SK-N-SH (cell line): Measurements from ENCODE around the gene PTPRK. TPM values are rescaled to one million over a fixed set of nuclear protein-coding genes. Genes with fewer than 3 reads are reported as not detected.

ENCODE experiments used
- CTCF ChIA-PET: fragments of 300-600, 350-600 bp; formaldehyde crosslinking; extraction: SDS; loops from one replicate; lab custom pipeline; 2021; lab: Yijun Ruan, JAX
- POLR2A ChIA-PET: fragments of 350-600 bp; sonication (Branson Sonifier 250); formaldehyde crosslinking; extraction: SDS; loops from one replicate; lab custom pipeline; 2020; ENCODE audit warnings: antibody characterized with exemption, inconsistent platforms; lab: Yijun Ruan, JAX
- DNase-seq: peaks from one replicate; pipeline ENCODE4 v3.0.0; 2012
- H2AFZ ChIP-seq: fragments of 200-600 bp; sonication (generic); 2 replicates; pipeline ENCODE4 v1.8.1; 2016; ENCODE audit warnings: antibody characterized with exemption, mild to moderate bottlenecking, low read depth
- H3F3A ChIP-seq: fragments of 200-600 bp; sonication (generic); replicated peaks from 2 replicates; pipeline ENCODE3; 2016; ENCODE audit warnings: antibody characterized with exemption, mild to moderate bottlenecking; ENCODE audit not compliant: insufficient read depth
- H3K27ac ChIP-seq, 2 experiments: fragments of 200-500 bp in 1 of 2; fragments of 200-600 bp in 1 of 2; sonication (Bioruptor generic) in 1 of 2; sonication (generic), shearing (Covaris generic) in 1 of 2; 2 replicates each; pipeline versions ENCODE4 v1.5.1 to v1.6.1; 2014 to 2016; ENCODE audit warnings: low read depth in 2 of 2, inconsistent platforms in 1 of 2, low read length in 1 of 2, mild to moderate bottlenecking in 1 of 2, mixed read lengths in 1 of 2
- H3K27me3 ChIP-seq: fragments of 200-600 bp; sonication (generic), shearing (Covaris generic); 2 replicates; pipeline ENCODE4 v1.6.1; 2016; ENCODE audit warnings: mixed run types; ENCODE audit not compliant: insufficient read depth
- H3K36me3 ChIP-seq, 2 experiments: fragments of 200-500 bp in 1 of 2; fragments of 200-600 bp in 1 of 2; sonication (Bioruptor generic) in 1 of 2; sonication (generic) in 1 of 2; replicated peaks in 1 of 2; 2 replicates each; pipeline versions ENCODE3 to v1.5.1; 2014 to 2016; ENCODE audit warnings: low read length in 1 of 2, mild to moderate bottlenecking in 1 of 2; ENCODE audit not compliant: insufficient read depth in 2 of 2, control insufficient read depth in 1 of 2
- H3K4me1 ChIP-seq, 2 experiments: fragments of 200-500 bp in 1 of 2; fragments of 200-600 bp in 1 of 2; sonication (Bioruptor generic) in 1 of 2; sonication (generic), shearing (Covaris generic) in 1 of 2; 2 replicates each; pipeline versions ENCODE4 v1.5.1 to v1.6.1; 2014 to 2016; ENCODE audit warnings: low read depth in 1 of 2, low read length in 1 of 2, mixed run types in 1 of 2; ENCODE audit not compliant: insufficient read depth in 2 of 2, control insufficient read depth in 1 of 2
- H3K4me2 ChIP-seq: fragments of 200-600 bp; sonication (generic), shearing (Covaris generic); 2 replicates; pipeline ENCODE4 v1.6.1; 2017; ENCODE audit warnings: mixed run types
- H3K4me3 ChIP-seq, 2 experiments: fragments of 200-500 bp in 1 of 2; fragments of 200-600 bp in 1 of 2; sonication (Bioruptor generic) in 1 of 2; sonication (generic), shearing (Covaris generic) in 1 of 2; 2 replicates each; pipeline versions ENCODE4 v1.5.1 to v1.8.1; 2014 to 2016; ENCODE audit warnings: low read depth in 2 of 2, inconsistent platforms in 1 of 2, low read length in 1 of 2, mild to moderate bottlenecking in 1 of 2, mixed read lengths in 1 of 2, moderate library complexity in 1 of 2
- H3K79me2 ChIP-seq: fragments of 200-600 bp; sonication (generic); 2 replicates; pipeline ENCODE4 v1.8.1; 2017; ENCODE audit warnings: mild to moderate bottlenecking; ENCODE audit not compliant: insufficient read depth
- H3K9ac ChIP-seq: fragments of 200-600 bp; sonication (generic); 2 replicates; pipeline ENCODE4 v1.6.1; 2017; ENCODE audit warnings: mixed run types
- H3K9me2 ChIP-seq: fragments of 200-600 bp; sonication (generic); 2 replicates; pipeline ENCODE4 v1.6.1; 2017; ENCODE audit warnings: mixed run types
- H3K9me3 ChIP-seq: fragments of 200-600 bp; sonication (generic); 2 replicates; pipeline ENCODE4 v1.6.1; 2017; ENCODE audit warnings: mixed run types, mild to moderate bottlenecking, moderate library complexity
- H4K20me1 ChIP-seq: fragments of 200-600 bp; sonication (generic); 2 replicates; pipeline ENCODE4 v1.6.1; 2017; ENCODE audit warnings: mild to moderate bottlenecking, mixed run types; ENCODE audit not compliant: insufficient read depth
- EZH2phosphoT487 ChIP-seq: fragments of 200-600 bp; sonication (generic); IDR thresholded peaks from 2 replicates; pipeline ENCODE4 v1.6.1; 2017; ENCODE audit warnings: low read depth, mixed run types, mild to moderate bottlenecking, antibody characterized with exemption, moderate library complexity, borderline replicate concordance
- GABPA ChIP-seq: IDR thresholded peaks from 2 replicates; pipeline ENCODE4 v1.4.0; 2012; ENCODE audit warnings: low read depth, mild to moderate bottlenecking
- GATA2 ChIP-seq: sonication (generic); formaldehyde crosslinking; IDR thresholded peaks from 2 replicates; pipeline ENCODE4 v1.5.0; 2020; ENCODE audit warnings: mild to moderate bottlenecking, missing genetic modification reagents
- MAX ChIP-seq: IDR thresholded peaks from 2 replicates; pipeline ENCODE4 v1.4.0; 2012; ENCODE audit warnings: low read depth
- NFIC ChIP-seq: IDR thresholded peaks from 2 replicates; pipeline ENCODE4 v1.4.0; 2012; ENCODE audit warnings: borderline replicate concordance
- NRF1 ChIP-seq: IDR thresholded peaks from 2 replicates; pipeline ENCODE4 v1.6.1; 2012; ENCODE audit warnings: low read depth, mild to moderate bottlenecking, low read length
- RXRA ChIP-seq: IDR thresholded peaks from 2 replicates; pipeline ENCODE4 v1.4.0; 2012; ENCODE audit warnings: low read depth, mild to moderate bottlenecking, borderline replicate concordance
- TAF1 ChIP-seq: IDR thresholded peaks from 2 replicates; pipeline ENCODE4 v1.6.1; 2012; ENCODE audit warnings: low read depth, mild to moderate bottlenecking, low read length, moderate library complexity, borderline replicate concordance
- USF2 ChIP-seq: fragments of 150-350 bp; IDR thresholded peaks from 2 replicates; pipeline ENCODE4 v1.6.1; 2017; ENCODE audit warnings: antibody characterized with exemption, low read length, low read depth, borderline replicate concordance
- ZBTB33 ChIP-seq: IDR thresholded peaks from 2 replicates; pipeline ENCODE4 v1.4.0; 2012; ENCODE audit warnings: low read depth, borderline replicate concordance
- WGBS: methylation state at CpG from one replicate; pipeline ENCODE4 v1.1.6; 2017; ENCODE audit warnings: low lambda C conversion rate; 5-methylcytosine and 5-hydroxymethylcytosine counted together
- polyA plus RNA-seq, 3 experiments: library from polyadenylated mRNA; depleted of rRNA; stranded (reverse); fragments of >200 nt; gene quantifications; 2 replicates each; pipeline ENCODE4 v1.2.3, GENCODE V29; 2012
- TF ChIP-seq, protein P1 (sequence below): IDR thresholded peaks from 2 replicates; pipeline ENCODE4 v1.6.1; 2012; ENCODE audit warnings: mild to moderate bottlenecking, low read depth, low read length, moderate library complexity
- TF ChIP-seq, protein P2 (sequence below): IDR thresholded peaks from 2 replicates; pipeline ENCODE4; 2012
- TF ChIP-seq, protein P3 (sequence below): fragments of 200-600 bp; sonication (generic); IDR thresholded peaks from 2 replicates; pipeline ENCODE4 v1.6.1; 2017; ENCODE audit warnings: antibody characterized with exemption, mild to moderate bottlenecking, moderate library complexity

The PTPRK gene
- polyA plus RNA-seq, 1 of the 3 experiments (the other 2 are of a cell fraction) = 9.5 TPM

- 60% methylated on average over 1 of the region's 1 CpG for WGBS
- H3K4me3 ChIP-seq = no peak overlapping the region
- H3K9me2 ChIP-seq = no peaks in the 10 kb centered on the region
- no peaks in the 10 kb centered on the region for H3K4me1 ChIP-seq
- H3K9ac ChIP-seq = no peak overlapping the region
- H3K27me3 ChIP-seq = no peaks in the 10 kb centered on the region
- DNase-seq = no peak
- TF ChIP-seq, protein P1, sequence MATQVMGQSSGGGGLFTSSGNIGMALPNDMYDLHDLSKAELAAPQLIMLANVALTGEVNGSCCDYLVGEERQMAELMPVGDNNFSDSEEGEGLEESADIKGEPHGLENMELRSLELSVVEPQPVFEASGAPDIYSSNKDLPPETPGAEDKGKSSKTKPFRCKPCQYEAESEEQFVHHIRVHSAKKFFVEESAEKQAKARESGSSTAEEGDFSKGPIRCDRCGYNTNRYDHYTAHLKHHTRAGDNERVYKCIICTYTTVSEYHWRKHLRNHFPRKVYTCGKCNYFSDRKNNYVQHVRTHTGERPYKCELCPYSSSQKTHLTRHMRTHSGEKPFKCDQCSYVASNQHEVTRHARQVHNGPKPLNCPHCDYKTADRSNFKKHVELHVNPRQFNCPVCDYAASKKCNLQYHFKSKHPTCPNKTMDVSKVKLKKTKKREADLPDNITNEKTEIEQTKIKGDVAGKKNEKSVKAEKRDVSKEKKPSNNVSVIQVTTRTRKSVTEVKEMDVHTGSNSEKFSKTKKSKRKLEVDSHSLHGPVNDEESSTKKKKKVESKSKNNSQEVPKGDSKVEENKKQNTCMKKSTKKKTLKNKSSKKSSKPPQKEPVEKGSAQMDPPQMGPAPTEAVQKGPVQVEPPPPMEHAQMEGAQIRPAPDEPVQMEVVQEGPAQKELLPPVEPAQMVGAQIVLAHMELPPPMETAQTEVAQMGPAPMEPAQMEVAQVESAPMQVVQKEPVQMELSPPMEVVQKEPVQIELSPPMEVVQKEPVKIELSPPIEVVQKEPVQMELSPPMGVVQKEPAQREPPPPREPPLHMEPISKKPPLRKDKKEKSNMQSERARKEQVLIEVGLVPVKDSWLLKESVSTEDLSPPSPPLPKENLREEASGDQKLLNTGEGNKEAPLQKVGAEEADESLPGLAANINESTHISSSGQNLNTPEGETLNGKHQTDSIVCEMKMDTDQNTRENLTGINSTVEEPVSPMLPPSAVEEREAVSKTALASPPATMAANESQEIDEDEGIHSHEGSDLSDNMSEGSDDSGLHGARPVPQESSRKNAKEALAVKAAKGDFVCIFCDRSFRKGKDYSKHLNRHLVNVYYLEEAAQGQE = no peak
- TF ChIP-seq, protein P2, sequence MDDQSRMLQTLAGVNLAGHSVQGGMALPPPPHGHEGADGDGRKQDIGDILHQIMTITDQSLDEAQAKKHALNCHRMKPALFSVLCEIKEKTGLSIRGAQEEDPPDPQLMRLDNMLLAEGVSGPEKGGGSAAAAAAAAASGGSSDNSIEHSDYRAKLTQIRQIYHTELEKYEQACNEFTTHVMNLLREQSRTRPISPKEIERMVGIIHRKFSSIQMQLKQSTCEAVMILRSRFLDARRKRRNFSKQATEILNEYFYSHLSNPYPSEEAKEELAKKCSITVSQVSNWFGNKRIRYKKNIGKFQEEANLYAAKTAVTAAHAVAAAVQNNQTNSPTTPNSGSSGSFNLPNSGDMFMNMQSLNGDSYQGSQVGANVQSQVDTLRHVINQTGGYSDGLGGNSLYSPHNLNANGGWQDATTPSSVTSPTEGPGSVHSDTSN = no peak
- TF ChIP-seq GABPA = no peak
- no peak for TF ChIP-seq ZBTB33
- ChIA-PET CTCF (interaction anchor here (1.4 kb wide), 1 partner anchor 32 kb away, joined by 3 read pairs; no protein-coding TSS in a partner anchor), POLR2A (no interaction called here)
- no peaks in the 10 kb centered on the region for H4K20me1 ChIP-seq
- H3K36me3 ChIP-seq = no peaks in the 10 kb centered on the region
- no peak overlapping the region for H3K27ac ChIP-seq
- no peak overlapping the region for H2AFZ ChIP-seq
- H3K4me2 ChIP-seq = no peak overlapping the region
- no peaks in the 10 kb centered on the region for H3K79me2 ChIP-seq
- H3K9me3 ChIP-seq = no peaks in the 10 kb centered on the region
- H3F3A ChIP-seq = no peaks in the 10 kb centered on the region
These were observed 7.0 kb upstream of the PTPRK start for GRCh38 chr6:128527375-128527774.

- Histone ChIP-seq H2AFZ (no peak overlapping the region), H3K27me3 (no peaks in the 10 kb centered on the region)
These were observed 5.9 kb upstream of the PTPRK start for GRCh38 chr6:128526152-128526914.

More at GRCh38 chr6:128526152-128526914, 5.9 kb upstream of the PTPRK start:
- ChIA-PET POLR2A (no interaction called here), CTCF (interaction anchor here (1.4 kb wide), 1 partner anchor 33 kb away, joined by 3 read pairs; no protein-coding TSS in a partner anchor)
- TF ChIP-seq, protein P3, sequence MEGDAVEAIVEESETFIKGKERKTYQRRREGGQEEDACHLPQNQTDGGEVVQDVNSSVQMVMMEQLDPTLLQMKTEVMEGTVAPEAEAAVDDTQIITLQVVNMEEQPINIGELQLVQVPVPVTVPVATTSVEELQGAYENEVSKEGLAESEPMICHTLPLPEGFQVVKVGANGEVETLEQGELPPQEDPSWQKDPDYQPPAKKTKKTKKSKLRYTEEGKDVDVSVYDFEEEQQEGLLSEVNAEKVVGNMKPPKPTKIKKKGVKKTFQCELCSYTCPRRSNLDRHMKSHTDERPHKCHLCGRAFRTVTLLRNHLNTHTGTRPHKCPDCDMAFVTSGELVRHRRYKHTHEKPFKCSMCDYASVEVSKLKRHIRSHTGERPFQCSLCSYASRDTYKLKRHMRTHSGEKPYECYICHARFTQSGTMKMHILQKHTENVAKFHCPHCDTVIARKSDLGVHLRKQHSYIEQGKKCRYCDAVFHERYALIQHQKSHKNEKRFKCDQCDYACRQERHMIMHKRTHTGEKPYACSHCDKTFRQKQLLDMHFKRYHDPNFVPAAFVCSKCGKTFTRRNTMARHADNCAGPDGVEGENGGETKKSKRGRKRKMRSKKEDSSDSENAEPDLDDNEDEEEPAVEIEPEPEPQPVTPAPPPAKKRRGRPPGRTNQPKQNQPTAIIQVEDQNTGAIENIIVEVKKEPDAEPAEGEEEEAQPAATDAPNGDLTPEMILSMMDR = no peak
- TF ChIP-seq RXRA (no peak), GATA2 (CRISPR knock-in tag) (no peak), TAF1 (no peak), NRF1 (no peak), NFIC (no peak), EZH2phosphoT487 (no peak), USF2 (no peak), MAX (no peak), GABPA (no peak)
- H3K9me3 ChIP-seq = no peaks in the 10 kb centered on the region
- no peaks in the 10 kb centered on the region for H3K79me2 ChIP-seq
- no peaks in the 10 kb centered on the region for H3K9me2 ChIP-seq
- H3K9ac ChIP-seq = no peak overlapping the region
- no peak overlapping the region for H3K4me2 ChIP-seq
- no peak overlapping the region for H3K4me3 ChIP-seq
- H3K4me1 ChIP-seq = no peaks in the 10 kb centered on the region; a peak in 1 of 4 replicates
- H3F3A ChIP-seq = peaks cover 1% of the 10 kb centered on the region
- H4K20me1 ChIP-seq = no peaks in the 10 kb centered on the region
- WGBS = 82% methylated on average over 5 of the region's 5 CpGs
- H3K36me3 ChIP-seq = no peaks in the 10 kb centered on the region
- no peak overlapping the region for H3K27ac ChIP-seq
- DNase-seq = no peak
